HG02623 (cell line): ENCODE data around the gene ZNF317.
A peak's percentile ranks its signal among the peaks of the same experiment; 100 is the strongest.

Source experiments
- ATAC-seq: cut with Tn5 transposase; IDR thresholded peaks from one replicate; pipeline ENCODE4 v1.9.1; 2021; ENCODE audit warnings: moderate library complexity; ENCODE audit not compliant: unreplicated experiment

ZNF317 gene

DNA sequence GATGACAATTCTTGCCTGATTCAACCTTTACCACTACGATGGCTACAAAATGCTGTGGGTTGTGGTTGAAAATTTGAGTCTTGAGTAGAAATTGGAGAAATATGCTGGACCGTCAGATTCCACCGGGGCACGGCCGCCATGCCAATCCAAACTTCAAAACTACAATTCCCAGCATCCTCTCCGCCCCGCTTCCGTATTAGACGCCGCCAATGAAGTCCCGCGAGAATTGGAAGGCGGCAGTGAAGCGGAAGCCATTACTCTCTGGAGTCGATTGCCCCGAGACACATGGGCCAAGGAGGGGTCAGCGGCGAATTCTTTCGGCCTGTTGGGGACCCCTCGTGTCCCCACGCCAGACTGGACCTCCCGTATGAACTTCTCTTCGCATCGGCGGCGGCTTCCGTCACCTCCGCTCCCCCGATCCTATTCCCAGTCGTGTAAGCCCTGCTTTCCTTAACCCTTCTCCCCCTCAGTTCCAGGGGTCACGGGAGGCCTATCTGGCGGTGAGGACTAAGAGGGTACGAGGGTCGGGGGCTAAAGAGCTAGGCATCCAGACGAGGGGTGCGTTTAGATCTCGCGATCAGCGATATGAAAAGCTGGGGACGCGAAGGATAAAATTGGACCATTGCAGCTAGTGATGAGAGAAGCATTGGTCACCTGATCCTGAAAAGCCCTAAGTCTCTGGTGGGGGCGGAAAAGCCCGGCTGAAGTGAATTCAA lies at the start of gene ZNF317:
Gene ZNF317, plus strand, starts transcription at position 239 of the 716 bp plus-strand sequence. CDS start 15,620 bp downstream, outside the sequence.
- ATAC-seq = peak; percentile 92

DNA sequence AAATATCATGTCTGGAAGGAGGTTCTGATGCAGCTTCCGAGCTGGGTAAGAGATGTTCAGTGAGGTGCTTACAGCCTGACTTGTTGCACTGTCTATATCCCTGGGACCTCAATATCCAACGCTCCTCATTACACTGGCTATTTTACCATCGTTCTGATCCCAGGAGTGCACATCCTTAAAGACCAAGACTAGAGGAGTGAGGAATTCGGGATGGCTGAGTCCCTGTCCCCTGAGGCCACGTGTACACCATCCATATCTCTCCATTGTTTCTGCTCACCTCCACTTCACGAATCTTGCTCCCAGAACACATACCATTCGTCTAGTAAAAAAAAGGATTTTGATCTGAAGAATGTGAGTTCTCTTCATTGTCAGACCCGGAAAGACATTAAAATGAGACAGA lies 32.8 kb upstream of the ZNF317 start, which contains the start of gene OR7G2:
Gene OR7G2, minus strand, starts transcription at position 101 of the 400 bp plus-strand sequence. CDS start 4,232 bp downstream, outside the sequence.
- no peak for ATAC-seq

DNA sequence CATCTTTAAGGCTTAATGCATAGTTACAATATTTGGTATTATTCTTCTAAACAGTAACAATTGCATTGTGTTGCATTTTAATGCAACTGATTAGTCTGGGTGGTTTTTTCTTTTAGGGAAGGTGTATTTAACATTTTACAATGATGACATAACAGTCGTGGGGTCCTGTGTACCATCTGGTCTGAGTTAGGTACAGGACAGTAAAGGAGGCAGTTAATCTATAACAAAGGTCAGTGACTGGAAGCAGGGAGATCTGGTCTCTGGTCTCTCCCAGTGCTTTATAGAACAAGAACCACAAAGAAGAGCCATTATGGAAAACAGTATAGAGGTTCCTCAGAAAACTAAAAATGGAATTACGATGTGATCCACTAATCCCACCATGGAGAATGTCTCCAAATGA lies 30.2 kb upstream of the ZNF317 start:
- ATAC-seq = no peak

DNA sequence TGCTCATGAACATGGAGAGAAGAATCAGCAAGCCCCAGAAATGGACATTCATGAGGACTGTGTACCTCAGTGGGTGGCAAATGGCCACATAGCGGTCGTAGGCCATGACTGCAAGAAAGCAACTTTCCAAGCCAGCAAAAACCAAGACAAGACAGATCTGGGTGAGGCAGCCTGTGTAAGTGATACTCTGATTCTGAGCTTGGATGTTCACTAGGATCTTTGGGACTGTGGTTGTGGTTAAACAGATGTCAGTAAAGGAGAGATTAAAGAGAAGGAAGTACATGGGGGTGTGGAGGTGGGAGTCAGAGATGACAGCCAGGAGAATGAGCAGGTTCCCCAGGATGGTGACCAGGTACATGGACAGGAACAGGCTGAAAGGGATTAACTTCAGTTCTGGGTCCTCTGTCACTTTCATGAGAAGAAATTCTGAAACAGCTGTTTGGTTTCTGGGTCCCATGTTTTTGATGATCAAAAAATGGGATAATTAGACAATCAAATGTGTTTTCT lies 24.8 kb upstream of the ZNF317 start, which contains the start of gene OR7G1:
Gene OR7G1, minus strand, starts transcription at position 457 of the 507 bp plus-strand sequence. Its CDS starts 0 bp downstream, at position 457.
- no peak for ATAC-seq

DNA sequence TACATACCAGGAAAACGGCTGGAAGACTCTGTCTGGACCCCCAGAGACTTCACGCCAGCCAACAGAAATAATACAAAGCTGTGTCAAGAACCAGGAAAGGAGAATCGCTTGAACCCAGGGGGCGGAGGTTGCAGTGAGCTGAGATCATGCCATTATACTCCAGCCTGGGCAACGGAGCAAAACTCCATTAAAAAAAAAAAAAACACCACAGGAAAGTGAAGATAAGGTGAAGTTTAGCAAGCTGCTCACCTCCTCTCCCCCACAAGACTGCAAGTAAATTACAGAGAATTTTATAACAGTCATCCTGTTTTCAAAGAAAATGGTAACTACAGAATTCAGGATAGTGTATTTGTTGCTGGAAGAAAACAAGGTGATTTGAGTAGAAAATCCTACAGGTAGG lies 23.6 kb upstream of the ZNF317 start:
- no peak for ATAC-seq

DNA sequence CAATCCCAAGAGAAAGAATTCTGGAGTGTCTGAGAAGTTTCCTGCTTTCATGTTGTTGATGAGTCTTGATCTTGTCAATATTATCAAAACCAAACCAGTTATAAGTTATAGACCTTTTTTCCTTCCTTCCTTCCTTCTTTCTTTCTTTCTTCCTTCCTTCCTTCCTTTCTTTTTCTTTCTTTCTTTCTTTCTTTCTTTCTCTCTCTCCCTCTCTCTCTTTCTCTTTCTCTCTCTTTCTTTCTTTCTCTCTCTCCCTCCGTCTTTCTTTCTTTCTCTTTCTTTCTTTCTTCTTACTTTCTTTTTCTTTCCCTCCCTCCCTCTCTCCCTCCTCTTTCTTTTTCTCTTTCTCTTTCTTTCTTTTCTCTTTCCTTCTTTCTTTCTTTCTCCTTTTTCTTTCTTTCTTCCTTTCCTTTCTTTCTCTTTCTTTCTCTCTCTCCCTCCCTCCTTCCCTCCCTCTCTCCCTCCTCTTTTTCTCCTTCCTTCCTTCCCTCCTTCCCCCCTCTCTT lies 13.2 kb upstream of the ZNF317 start, which contains the start of gene OR7G3:
Gene OR7G3, minus strand, starts transcription at position 51 of the 506 bp plus-strand sequence. Its CDS starts 0 bp downstream, at position 51.
- ATAC-seq = no peak

DNA sequence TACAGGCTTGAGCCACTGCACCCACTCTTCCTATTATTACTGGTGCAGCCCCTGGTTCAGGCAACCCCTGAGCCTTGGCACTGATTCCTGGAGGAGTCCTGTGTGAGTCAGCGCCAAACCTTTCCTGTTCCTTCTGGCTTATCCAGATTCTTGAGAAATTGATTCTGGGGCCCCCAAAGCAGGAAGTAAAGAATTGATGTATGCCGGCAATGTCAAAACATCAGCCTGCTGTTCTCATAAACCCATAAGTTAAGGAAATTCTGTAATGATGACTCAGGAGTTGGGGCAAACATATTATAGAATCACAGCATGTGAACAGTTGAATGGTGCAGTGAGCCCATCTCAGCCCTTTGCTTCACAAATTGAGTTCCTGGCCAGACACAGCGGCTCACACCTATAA lies 12.0 kb upstream of the ZNF317 start:
- no peak for ATAC-seq

DNA sequence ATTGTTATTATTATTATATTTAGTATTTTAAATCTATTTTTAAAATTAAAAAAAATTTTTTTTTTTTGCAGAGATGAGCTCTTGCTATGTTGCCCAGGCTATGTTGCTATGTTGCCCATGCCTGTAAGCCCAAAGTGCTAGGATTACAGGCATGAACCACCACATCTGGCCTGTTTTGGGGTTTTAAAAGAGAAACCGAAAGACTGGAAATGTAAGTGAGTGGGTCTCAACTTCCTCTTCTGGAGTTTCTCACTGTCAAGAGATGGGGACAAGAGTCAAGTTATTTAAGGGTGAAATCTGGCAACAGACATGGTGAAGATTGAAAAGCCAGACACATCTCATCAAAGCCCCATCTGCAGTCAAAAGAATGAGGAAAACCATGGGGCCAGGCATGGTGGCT lies 9.2 kb upstream of the ZNF317 start:
- no peak for ATAC-seq

DNA sequence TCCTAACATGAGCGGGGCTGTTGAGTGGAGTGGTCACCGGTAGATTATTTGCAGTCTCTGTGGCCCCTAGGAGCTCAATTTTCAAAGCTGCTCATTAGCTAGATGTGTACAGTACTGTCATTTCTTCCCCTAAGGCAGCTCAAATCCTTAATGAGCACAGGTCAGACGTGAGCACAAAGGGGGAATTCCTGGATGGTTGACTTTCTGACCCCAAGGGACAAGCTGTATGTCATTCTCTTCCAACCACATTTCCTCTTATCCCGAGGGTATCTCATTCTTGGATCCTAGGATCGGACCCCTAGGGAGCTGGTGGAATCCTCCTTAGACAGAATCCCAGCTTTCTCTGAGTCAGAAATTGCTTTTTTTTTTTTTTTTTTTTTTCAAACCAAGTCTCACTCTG lies 7.8 kb upstream of the ZNF317 start:
- ATAC-seq = no peak

DNA sequence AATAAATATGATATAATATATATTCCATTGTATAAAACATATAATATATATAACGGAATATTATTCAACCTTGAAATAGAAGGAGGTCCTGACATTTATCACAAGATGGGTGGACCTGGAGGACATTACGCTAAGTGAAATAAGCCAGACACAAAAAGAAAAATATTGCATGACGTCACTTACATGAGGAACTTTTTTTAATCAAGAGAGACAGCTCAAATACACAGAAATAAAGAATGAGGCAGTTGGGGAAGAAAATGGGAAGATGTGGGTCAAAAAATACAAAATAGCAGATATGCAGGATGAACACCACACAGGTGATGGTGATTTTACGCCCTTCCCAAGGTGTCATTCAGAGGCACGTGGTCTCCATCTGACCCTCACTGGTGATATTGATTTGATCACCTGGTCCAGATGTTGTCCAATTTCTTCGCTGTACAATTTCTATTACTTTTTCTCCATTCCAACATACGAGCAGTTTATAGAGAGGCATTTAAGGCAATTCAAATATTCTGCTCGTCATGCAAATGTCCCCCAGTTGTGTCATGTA lies 513 bp upstream of the ZNF317 start:
- no peak for ATAC-seq

DNA sequence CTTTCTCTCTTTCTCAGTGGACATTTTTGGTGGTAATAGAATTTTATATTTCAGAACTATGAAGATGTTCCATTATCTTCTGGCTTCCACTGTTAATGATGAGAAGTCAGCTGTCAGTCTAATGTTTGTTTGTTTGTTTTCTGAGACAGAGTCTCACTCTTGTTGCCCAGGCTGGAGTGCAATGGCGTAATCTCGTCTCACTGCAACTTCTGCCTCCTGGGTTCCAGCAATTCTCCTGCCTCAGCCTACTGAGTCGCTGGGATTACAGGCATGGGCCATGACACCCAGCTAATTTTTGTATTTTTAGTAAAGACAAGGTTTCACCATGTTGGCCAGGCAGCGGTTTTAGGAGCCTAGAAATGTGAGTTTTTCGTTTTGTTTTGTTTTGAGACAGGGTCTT lies 4.7 kb downstream of the ZNF317 start:
- ATAC-seq = no peak

DNA sequence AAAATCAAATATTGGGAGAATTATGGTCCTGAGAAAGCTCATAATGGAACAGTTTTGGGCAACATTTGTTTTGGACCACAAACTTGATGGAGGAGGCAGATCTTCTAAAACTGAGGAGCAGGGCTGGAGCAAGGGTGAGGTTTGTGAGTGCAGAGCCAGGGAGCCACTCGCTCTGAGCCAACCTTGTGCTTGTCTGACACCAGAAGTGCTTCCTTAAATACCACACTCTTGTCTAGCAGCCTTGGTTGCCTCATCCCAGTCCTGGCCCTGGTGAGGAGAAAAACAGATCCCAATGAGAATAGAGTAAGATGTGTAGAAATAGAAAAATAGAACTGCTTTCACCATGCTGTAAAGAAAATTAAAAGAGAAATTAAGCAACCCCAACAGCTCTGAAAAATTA lies 6.7 kb downstream of the ZNF317 start:
- no peak for ATAC-seq

DNA sequence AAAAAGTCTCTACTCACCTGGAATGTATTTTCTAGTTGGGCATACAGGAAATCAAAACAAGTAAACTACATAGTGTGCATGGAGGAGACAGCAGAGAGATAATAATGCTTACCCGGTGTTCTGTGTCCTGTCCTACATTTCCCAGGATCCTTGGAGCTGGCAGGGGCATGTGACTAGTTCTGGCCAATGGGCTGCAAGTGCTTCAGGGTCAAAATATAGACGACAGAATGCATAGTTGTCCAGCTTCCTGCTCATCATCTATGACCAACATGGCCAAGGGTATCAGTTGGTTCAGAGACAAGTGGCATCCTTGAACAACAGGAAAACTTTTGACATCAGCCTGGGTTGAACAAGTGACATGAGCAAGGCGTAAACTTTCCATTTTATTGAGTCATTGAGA lies 8.5 kb downstream of the ZNF317 start:
- no peak for ATAC-seq

DNA sequence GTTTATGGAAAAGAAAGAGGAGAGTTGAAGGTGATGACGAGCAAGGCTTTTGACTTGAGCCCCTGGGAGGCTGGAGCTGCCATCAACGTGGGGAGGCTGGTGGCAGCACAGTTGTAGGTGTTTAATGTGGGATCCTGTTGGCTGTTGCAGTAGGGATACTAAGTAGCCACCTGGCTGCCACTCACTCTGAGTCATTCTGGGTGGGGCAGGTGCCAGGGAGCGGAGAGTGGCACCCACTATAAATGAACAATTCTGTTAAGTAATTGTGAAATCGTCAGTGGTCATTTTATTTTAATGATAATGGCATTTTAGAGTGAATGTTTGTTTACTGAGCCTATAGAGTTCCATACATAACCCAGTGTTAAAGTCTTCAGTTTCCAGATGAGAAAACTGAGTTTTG lies 9.8 kb downstream of the ZNF317 start:
- ATAC-seq = no peak

DNA sequence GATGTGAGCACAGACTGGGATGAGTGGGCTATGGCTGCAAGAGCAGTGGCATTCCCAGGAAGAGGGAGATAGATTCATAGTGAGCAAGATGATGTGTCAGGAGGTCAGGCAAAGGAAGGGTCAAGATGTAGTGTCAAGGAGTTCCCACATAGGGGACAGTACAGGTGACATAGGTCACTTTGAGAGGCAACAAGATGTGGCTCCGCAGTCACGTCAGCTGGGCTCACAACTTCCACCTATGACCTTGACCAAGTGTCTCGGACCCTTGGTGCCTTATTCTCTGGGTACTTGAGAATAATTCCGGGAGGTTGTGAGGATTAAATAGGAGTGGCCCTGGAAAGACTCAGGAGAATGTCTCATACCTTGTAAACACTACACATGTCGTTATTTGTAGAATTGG lies 10.5 kb downstream of the ZNF317 start:
- no peak for ATAC-seq

DNA sequence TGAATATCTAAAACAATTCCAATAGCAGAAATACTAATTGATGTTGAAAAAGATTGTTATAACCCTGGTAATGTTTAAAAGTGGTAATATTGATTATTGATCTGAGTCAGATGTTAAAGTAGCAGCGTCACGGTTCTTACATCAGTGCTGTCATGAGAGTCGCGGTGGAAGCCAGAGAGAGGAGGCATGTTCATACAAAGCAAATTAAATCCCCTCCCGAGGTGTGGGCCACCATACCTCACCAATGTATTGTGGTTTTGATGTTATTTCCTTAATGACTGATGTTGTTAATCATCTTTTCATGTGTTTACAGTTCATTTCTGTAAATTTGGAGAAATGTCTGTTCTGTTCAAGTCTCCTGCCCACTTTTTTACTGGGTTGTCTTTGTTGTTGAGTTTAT lies 11.2 kb downstream of the ZNF317 start:
- no peak for ATAC-seq

DNA sequence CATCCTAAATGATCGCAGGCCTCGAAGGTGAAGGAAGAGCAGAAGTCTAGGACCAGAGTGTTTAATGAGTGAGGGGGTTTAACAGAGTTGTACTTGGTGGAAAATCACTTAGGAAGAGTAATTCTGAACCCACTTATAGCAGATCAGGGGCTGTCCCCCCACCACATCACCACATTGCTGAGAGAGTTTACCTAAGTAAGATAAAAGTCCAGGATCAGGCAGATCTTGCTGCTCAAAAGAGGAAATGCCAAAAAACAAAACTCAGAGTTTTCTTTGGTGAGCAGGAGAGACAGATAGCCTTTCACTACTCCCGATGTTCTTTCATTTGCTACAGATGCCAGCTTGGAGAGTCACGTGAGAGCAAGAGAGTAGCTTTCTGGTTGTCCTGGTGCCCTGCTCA lies 15.4 kb downstream of the ZNF317 start:
- ATAC-seq = no peak

DNA sequence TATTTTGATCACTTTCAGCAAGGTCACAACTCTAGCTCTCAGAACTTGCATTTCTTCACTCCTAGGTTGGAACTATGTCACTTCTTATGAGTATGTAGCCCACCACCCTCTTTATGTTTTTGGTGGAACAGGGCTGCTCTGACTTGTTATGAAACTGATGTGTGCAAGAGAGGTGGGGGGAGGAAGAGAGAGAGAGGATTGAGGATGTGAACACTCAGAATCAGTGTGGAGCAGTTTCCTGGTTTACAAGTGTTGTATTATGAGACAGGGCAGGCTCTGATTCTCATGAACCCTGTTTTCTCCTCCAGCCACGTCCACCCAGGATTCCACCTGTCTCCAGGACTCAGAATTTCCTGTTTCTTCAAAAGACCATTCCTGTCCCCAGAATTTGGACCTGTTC lies 16.1 kb downstream of the ZNF317 start:
- no peak for ATAC-seq

DNA sequence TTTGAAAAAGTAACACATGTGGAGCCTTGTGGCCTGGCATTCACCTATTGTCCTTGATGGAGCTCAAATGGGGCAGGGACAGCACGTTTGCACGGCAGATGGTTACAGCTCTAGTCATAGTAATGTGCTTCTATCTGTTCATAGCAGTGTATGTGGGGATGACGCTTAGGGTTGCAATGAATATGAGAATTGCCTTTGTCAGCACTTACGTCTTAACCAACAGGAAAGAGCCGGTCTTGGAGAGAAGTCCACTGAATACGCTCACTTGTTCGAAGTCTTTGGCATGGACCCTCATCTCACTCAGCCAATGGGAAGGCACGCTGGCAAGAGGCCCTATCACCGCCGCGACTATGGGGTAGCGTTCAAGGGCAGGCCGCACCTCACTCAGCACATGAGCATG lies 19.7 kb downstream of the ZNF317 start:
- no peak for ATAC-seq

DNA sequence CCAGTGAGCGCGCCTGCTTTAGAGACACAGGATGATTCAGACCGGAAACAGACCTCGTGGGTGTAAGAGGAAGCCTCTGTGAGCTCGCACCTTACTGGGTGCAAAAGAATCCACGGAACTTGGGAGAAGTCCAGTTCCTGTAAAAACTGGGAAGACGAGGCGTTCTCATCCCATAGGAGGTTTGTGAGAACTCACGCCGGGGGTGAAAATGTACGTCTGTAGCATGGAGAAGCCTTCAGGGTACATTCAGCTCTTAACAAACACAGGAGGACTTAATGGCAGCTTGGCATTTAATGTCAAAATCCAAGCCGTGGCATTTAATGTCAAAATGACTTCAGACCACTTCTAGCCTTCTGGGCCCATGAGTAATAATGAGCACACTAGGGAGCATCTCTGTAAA lies 21.2 kb downstream of the ZNF317 start:
- ATAC-seq = no peak

DNA sequence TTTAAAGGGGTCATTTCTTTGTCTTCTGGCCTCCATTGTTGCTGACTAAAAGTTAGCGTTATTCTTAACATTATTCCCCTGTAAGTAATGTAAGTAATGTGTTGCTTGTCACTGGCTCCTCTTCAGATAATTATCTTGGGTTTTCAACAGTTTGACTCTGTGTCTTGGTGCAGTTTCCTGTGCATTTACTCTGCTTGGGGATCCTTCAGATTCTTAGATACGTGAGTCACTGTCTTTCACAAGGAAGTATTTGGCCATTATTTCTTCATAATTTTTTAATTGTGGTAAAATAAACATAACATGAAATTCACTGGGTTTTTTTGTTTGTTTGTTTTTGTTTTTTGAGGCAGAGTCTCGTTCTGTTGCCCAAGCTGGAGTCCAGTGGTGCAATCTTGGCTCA lies 25.1 kb downstream of the ZNF317 start:
- ATAC-seq = no peak

DNA sequence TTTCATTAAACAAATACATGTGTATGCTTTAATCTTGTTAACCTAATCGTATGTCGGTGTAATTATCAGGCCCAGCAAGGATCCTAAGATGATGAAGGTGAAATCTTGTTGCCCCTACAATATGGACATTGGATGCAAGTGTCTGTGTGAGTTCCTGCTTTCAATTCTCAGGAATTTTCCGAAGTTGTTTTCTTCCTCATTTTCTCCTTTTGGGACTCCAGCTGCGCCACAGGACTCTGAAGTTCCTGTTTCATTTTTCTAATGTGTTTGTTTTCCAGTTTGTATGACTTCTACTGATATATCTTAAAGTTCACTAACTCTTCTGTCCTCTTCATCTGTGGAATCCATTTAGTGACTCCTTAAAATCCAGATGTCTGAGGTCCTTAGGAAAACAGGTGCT lies 26.6 kb downstream of the ZNF317 start:
- ATAC-seq = no peak
